ENCODE results near the gene ITGA1. TPM values are rescaled to one million over a fixed set of nuclear protein-coding genes. Genes with fewer than 3 reads are reported as not detected.
A peak's percentile ranks its signal among the peaks of the same experiment; 100 is the strongest.

The ITGA1 gene
- total and polyA plus RNA-seq, 5 donors from 2014 or later: 0.37 TPM; not detected in 4

- H3K27ac Mint-ChIP-seq: no peak overlapping the region
- no peak overlapping the region for H3K4me3 Mint-ChIP-seq
- Histone ChIP-seq H3K27ac (ENCODE audit: insufficient read depth, low read length, poor library complexity, severe bottlenecking) (no peak overlapping the region), H3K4me1 (ENCODE audit: control insufficient read depth, insufficient read depth, low read length, poor library complexity, severe bottlenecking) (no peaks in the 10 kb centered on the region), H3K4me3 (ENCODE audit: low read depth, low read length) (no peak overlapping the region), H3K27me3 (ENCODE audit: control insufficient read depth, insufficient read depth, low read length) (no peaks in the 10 kb centered on the region), H3K9me3 (ENCODE audit: control insufficient read depth in 2 of 2, low read length in 2 of 2) (no peaks in the 10 kb centered on the region), H3K36me3 (ENCODE audit: control insufficient read depth, insufficient read depth, low read length) (no peaks in the 10 kb centered on the region)
- no peaks in the 10 kb centered on the region for H3K27me3 Mint-ChIP-seq
- H3K4me1 Mint-ChIP-seq: peaks cover 5 to 23% (median 8%) of the 10 kb centered on the region in 4 donors
- no peaks in the 10 kb centered on the region for H3K36me3 Mint-ChIP-seq
- H3K9me3 Mint-ChIP-seq: peaks cover 0 to 2% (median 0%) of the 10 kb centered on the region in 7 donors
- DNase-seq (no peak), ATAC-seq (ENCODE audit: low read depth in 2 of 2) (no peak)
Measured at GRCh38 chr5:53006911-53007890, 219.5 kb downstream of the ITGA1 start.

- ATAC-seq (ENCODE audit: low read depth in 2 of 2) (peak; percentile 25 to 46), DNase-seq (no peak)
- no peaks in the 10 kb centered on the region for H3K9me3 ChIP-seq (ENCODE audit: control insufficient read depth in 2 of 2, low read length in 2 of 2)
- Mint-ChIP-seq H3K4me3 (no peak overlapping the region), H3K27ac (no peak overlapping the region), H3K36me3 (no peaks in the 10 kb centered on the region), H3K9me3 (no peaks in the 10 kb centered on the region), H3K27me3 (peaks cover 10% of the 10 kb centered on the region), H3K4me1 (peaks cover 5 to 23% (median 8%) of the 10 kb centered on the region in 4 donors)
- H3K27me3 ChIP-seq (ENCODE audit: control insufficient read depth, insufficient read depth, low read length): no peaks in the 10 kb centered on the region
- H3K4me3 ChIP-seq (ENCODE audit: low read depth, low read length): no peak overlapping the region
- H3K27ac ChIP-seq (ENCODE audit: insufficient read depth, low read length, poor library complexity, severe bottlenecking): no peak overlapping the region
- H3K4me1 ChIP-seq (ENCODE audit: control insufficient read depth, insufficient read depth, low read length, poor library complexity, severe bottlenecking): no peaks in the 10 kb centered on the region
- no peaks in the 10 kb centered on the region for H3K36me3 ChIP-seq (ENCODE audit: control insufficient read depth, insufficient read depth, low read length)
Measured at GRCh38 chr5:53008751-53009150, 221.0 kb downstream of the ITGA1 start.

Other genes starting within 250 kb of the ITGA1 start
- gene PELO, start within 50 bp of the ITGA1 start, total RNA-seq: 3.9 TPM
- gene PELO, start within 50 bp of the ITGA1 start, polyA plus RNA-seq: 1 to 10 TPM; 3.8 to 6.1 (median 4.7) TPM
- gene ITGA2, start 201.4 kb downstream of the ITGA1 start, total RNA-seq: 0.42 TPM
- gene ITGA2, start 201.4 kb downstream of the ITGA1 start, polyA plus RNA-seq: under 1 TPM; 0.03 to 0.29 (median 0.06) TPM